WERI-Rb-1 (cell line): Measurements from ENCODE around the gene PBX4.

Experiments
- DNase-seq: peaks from one replicate; pipeline ENCODE4 v3.0.0-alpha.2; 2020
- H3K27ac ChIP-seq: fragments of 250-450 bp; sonication (Bioruptor Pico); 2 replicates; pipeline ENCODE4 v1.5.1; 2020; ENCODE audit warnings: mild to moderate bottlenecking, moderate library complexity
- H3K27me3 ChIP-seq: fragments of 250-450 bp; sonication (Bioruptor Pico); 2 replicates; pipeline ENCODE4 v1.5.1; 2021; ENCODE audit warnings: mild to moderate bottlenecking, low read depth, moderate library complexity; ENCODE audit not compliant: insufficient read depth, severe bottlenecking
- H3K36me3 ChIP-seq: fragments of 250-450 bp; sonication (Bioruptor Pico); 2 replicates; pipeline ENCODE4 v1.5.1; 2020; ENCODE audit warnings: mild to moderate bottlenecking, moderate library complexity
- H3K4me3 ChIP-seq: 2 replicates; pipeline ENCODE4 v1.5.1; 2011; ENCODE audit warnings: low read depth, mild to moderate bottlenecking, control low read depth, low read length
- H3K9me3 ChIP-seq: fragments of 250-450 bp; sonication (Bioruptor Pico); 2 replicates; pipeline ENCODE4 v1.5.1; 2021; ENCODE audit warnings: mild to moderate bottlenecking, moderate library complexity; ENCODE audit not compliant: severe bottlenecking
- TF ChIP-seq, protein P1 (sequence below): IDR thresholded peaks from 2 replicates; pipeline ENCODE4 v1.5.1; 2011; ENCODE audit warnings: low read depth, mild to moderate bottlenecking, control low read depth, inconsistent platforms, low read length

The PBX4 gene

GRCh38 chr19:19581391-19581790 is 37.1 kb downstream of the PBX4 start:
- no peak for DNase-seq
- Histone ChIP-seq H3K27me3 (no peaks in the 10 kb centered on the region), H3K36me3 (no peaks in the 10 kb centered on the region), H3K4me3 (no peak overlapping the region), H3K27ac (no peak overlapping the region), H3K9me3 (no peaks in the 10 kb centered on the region)
- TF ChIP-seq, protein P1, sequence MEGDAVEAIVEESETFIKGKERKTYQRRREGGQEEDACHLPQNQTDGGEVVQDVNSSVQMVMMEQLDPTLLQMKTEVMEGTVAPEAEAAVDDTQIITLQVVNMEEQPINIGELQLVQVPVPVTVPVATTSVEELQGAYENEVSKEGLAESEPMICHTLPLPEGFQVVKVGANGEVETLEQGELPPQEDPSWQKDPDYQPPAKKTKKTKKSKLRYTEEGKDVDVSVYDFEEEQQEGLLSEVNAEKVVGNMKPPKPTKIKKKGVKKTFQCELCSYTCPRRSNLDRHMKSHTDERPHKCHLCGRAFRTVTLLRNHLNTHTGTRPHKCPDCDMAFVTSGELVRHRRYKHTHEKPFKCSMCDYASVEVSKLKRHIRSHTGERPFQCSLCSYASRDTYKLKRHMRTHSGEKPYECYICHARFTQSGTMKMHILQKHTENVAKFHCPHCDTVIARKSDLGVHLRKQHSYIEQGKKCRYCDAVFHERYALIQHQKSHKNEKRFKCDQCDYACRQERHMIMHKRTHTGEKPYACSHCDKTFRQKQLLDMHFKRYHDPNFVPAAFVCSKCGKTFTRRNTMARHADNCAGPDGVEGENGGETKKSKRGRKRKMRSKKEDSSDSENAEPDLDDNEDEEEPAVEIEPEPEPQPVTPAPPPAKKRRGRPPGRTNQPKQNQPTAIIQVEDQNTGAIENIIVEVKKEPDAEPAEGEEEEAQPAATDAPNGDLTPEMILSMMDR, result no peak

- H3K4me3 ChIP-seq, result no peak overlapping the region
- no peaks in the 10 kb centered on the region for H3K36me3 ChIP-seq
- peak overlapping the region; percentile 19 for H3K27ac ChIP-seq
- DNase-seq, result no peak
- no peaks in the 10 kb centered on the region for H3K27me3 ChIP-seq
- TF ChIP-seq, protein P1, result no peak
- H3K9me3 ChIP-seq, result no peaks in the 10 kb centered on the region
These were observed 38.1 kb downstream of the PBX4 start for GRCh38 chr19:19580418-19580817.

GRCh38 chr19:19579533-19580361 is 38.7 kb downstream of the PBX4 start:
- TF ChIP-seq, protein P1, result no peak
- peak; percentile 54 for DNase-seq
- peak overlapping the region; percentile 19 for H3K27ac ChIP-seq
- H3K4me3 ChIP-seq, result peak overlapping the region; percentile 17
- no peaks in the 10 kb centered on the region for H3K27me3 ChIP-seq
- H3K36me3 ChIP-seq, result no peaks in the 10 kb centered on the region
- no peaks in the 10 kb centered on the region for H3K9me3 ChIP-seq

- DNase-seq, result peak; percentile 45
- no peak overlapping the region for H3K4me3 ChIP-seq
- H3K27ac ChIP-seq, result peak overlapping the region; percentile 50
- H3K36me3 ChIP-seq, result no peaks in the 10 kb centered on the region
- no peaks in the 10 kb centered on the region for H3K9me3 ChIP-seq
- TF ChIP-seq, protein P1, result no peak
- H3K27me3 ChIP-seq, result no peaks in the 10 kb centered on the region
These were observed 40.2 kb downstream of the PBX4 start for GRCh38 chr19:19578252-19578651.

GRCh38 chr19:19575411-19575810 is 43.1 kb downstream of the PBX4 start:
- TF ChIP-seq, protein P1, result no peak
- H3K4me3 ChIP-seq, result no peak overlapping the region
- no peaks in the 10 kb centered on the region for H3K27me3 ChIP-seq
- no peaks in the 10 kb centered on the region for H3K9me3 ChIP-seq
- no peak overlapping the region for H3K27ac ChIP-seq
- H3K36me3 ChIP-seq, result peaks cover 3% of the 10 kb centered on the region; the same call in 1 of the 2 replicates
- no peak for DNase-seq
